Spleen (tissue), 11 donors: ENCODE data around the gene KANSL1. TPM values are rescaled to one million over a fixed set of nuclear protein-coding genes. Genes with fewer than 3 reads are reported as not detected.

Experiments used
- DNase-seq: peaks from one replicate; pipeline ENCODE4 v3.0.0-alpha.2; 2020
- H3K27ac ChIP-seq, 8 donors: fragments of 200-600 bp; sonication (generic) in 7 of 8; 1 replicate in 4 of 8; 2 replicates in 4 of 8; pipeline versions ENCODE4 v1.5.0 to v1.8.0; 2016 to 2021; ENCODE audit warnings: inconsistent platforms in 4 of 8, mild to moderate bottlenecking in 4 of 8, moderate library complexity in 1 of 8
- H3K27me3 ChIP-seq, 7 donors: fragments of 200-600 bp; sonication (generic) in 6 of 7; replicated peaks in 1 of 7; 1 replicate in 4 of 7; 2 replicates in 3 of 7; pipeline versions ENCODE4 v1.5.0 to v1.8.0; 2016 to 2021; ENCODE audit warnings: inconsistent platforms in 3 of 7, mild to moderate bottlenecking in 1 of 7
- H3K36me3 ChIP-seq, 6 donors: fragments of 200-600 bp; sonication (generic) in 5 of 6; 1 replicate in 4 of 6; 2 replicates in 2 of 6; pipeline versions ENCODE4 v1.5.0 to v1.8.0; 2016 to 2021; ENCODE audit warnings: inconsistent platforms in 2 of 6
- H3K4me1 ChIP-seq, 6 donors: fragments of 200-600 bp; sonication (generic) in 5 of 6; 1 replicate in 3 of 6; 2 replicates in 3 of 6; pipeline versions ENCODE4 v1.5.0 to v1.8.0; 2016 to 2021; ENCODE audit warnings: inconsistent platforms in 3 of 6
- H3K4me3 ChIP-seq, 8 donors: fragments of 200-600 bp; sonication (generic) in 7 of 8; 1 replicate in 4 of 8; 2 replicates in 4 of 8; pipeline versions ENCODE4 v1.5.0 to v1.8.0; 2016 to 2021; ENCODE audit warnings: inconsistent platforms in 4 of 8, mild to moderate bottlenecking in 4 of 8, moderate library complexity in 2 of 8
- H3K9me3 ChIP-seq, 8 donors: fragments of 200-600 bp; sonication (generic) in 7 of 8; 1 replicate in 4 of 8; 2 replicates in 4 of 8; pipeline versions ENCODE4 v1.5.0 to v1.8.0; 2016 to 2021; ENCODE audit warnings: inconsistent platforms in 4 of 8
- CTCF ChIP-seq, 11 experiments: fragments of 200-600 bp in 7 of 11; fragments of 450-650 bp in 4 of 11; sonication (generic) in 4 of 11; IDR thresholded peaks in 8 of 11; conservative IDR thresholded peaks in 3 of 11; 1 replicate in 7 of 11; 2 replicates in 4 of 11; pipeline versions ENCODE4 v1.4.0 to v1.8.0; 2016 to 2021; ENCODE audit warnings: antibody characterized with exemption in 11 of 11, inconsistent platforms in 4 of 11, mild to moderate bottlenecking in 1 of 11
- POLR2A ChIP-seq, 3 donors: fragments of 450-650 bp; IDR thresholded peaks; one replicate each; pipeline ENCODE4 v1.5.1; 2017; ENCODE audit warnings: antibody characterized with exemption in 3 of 3, mild to moderate bottlenecking in 1 of 3
- POLR2AphosphoS5 ChIP-seq, 3 donors: sonication (generic); formaldehyde crosslinking; IDR thresholded peaks; one replicate each; pipeline ENCODE4 v1.5.1; 2017; ENCODE audit warnings: antibody characterized with exemption in 3 of 3
- WGBS, 5 donors: extraction: QIAGEN DNeasy Blood & Tissue Kit in 3 of 5; methylation state at CpG; one replicate each; pipeline versions ENCODE4 v1.1.5 to v1.1.7; 2013 to 2018; 5-methylcytosine and 5-hydroxymethylcytosine counted together
- intact Hi-C: fragments of 100-400 bp; cut with DNase I; formaldehyde crosslinking; loops from one replicate; pipeline ENCODE4 v1.15.0; 2023; ENCODE audit warnings: low total_unique reads
- polyA plus RNA-seq, 3 donors: library from polyadenylated mRNA; stranded (reverse); fragments of 200-250 nt; gene quantifications; one replicate each; pipeline ENCODE4 v1.2.1, GENCODE V29; 2013
- total RNA-seq, 7 donors: library from RNA; depleted of rRNA in 3 of 7; stranded (reverse); fragments of >200 nt in 3 of 7; fragmentation: NEBNext Ultra II Directional in 4 of 7; extraction: Animal tissue kit (Norgen Biotek cat#: 25700) in 4 of 7; gene quantifications; one replicate each; pipeline versions ENCODE4 v1.1.0 to v1.2.1, GENCODE V29; 2016 to 2021
- donor health status: healthy with polysubstance abuse.
- donor health status: DM: no; HTN: no; CAD: no; lungs with moderate emphysema.
- donor health status: DM: no; HTN: no; CAD: no.
- donor health status: Bipolar disorder and iron deficiency.
- donor health status: healthy.
- donor health status: DM: no; HTN: no; CAD: no.
- donor health status: DM: yes; HTN: yes; CAD: no.

Gene KANSL1
- total and polyA plus RNA-seq, 10 donors = 10.9 to 173 (median 116) TPM

DNA sequence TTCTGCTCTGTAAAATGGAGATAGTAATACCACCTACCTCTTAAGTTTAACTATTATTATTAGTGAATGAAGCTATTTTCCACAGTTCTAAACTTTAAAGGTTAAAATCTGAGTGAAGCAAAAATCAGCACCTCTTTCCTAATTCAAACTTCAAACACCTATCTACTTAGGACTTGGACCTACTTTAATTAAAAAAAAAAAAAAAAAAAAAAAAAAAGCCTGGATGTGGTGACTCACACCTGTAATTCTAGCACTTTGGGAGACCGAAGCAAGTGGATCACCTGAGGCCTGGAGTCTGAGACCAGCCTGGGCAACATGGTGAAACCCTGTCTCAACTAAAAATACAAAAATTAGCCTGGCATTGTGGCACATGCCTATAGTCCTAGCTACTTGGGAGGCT is 5.0 kb upstream of the KANSL1 start:
- intact Hi-C loops = no loop called here
- DNase-seq = no peak
- Histone ChIP-seq H3K36me3 (peaks cover 0 to 9% (median 0%) of the 10 kb centered on the region in 6 donors), H3K27ac (no peak overlapping the region), H3K27me3 (no peaks in the 10 kb centered on the region), H3K4me1 (peaks cover 12 to 48% (median 21%) of the 10 kb centered on the region in 6 donors), H3K4me3 (no peak overlapping the region), H3K9me3 (no peaks in the 10 kb centered on the region)
- WGBS, 5 donors = 91 to 100% (median 100%) methylated on average over 1 of the region's 1 CpG
- TF ChIP-seq POLR2A (IDR thresholded peaks at IDR 0.05) (no peak), POLR2AphosphoS5 (IDR thresholded peaks at IDR 0.05) (no peak), CTCF (IDR thresholded peaks at IDR 0.05 in 8 of 11, conservative IDR thresholded peaks at IDR 0.05 in 3 of 11) (no peak)

DNA sequence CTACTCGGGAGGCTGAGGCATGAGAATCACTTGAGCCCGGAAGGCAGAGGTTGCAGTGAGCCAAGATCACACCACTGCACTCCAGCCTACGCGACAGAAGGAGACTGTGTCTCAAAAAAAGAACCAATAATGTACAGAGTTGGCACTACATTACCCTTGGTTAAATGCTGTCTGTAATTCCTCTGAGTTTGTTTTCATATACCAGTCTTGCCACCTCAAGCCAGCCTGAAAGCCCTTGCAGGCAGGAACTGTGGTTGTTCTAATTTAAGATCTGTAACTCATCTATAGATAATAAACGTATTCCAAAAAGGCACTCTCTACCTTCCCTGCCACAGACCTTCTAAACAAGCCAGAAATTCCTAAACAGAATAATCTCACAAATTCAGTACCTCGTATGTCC is 4.3 kb upstream of the KANSL1 start:
- TF ChIP-seq CTCF (IDR thresholded peaks at IDR 0.05 in 8 of 11, conservative IDR thresholded peaks at IDR 0.05 in 3 of 11) (no peak), POLR2AphosphoS5 (IDR thresholded peaks at IDR 0.05) (no peak), POLR2A (IDR thresholded peaks at IDR 0.05) (no peak)
- Histone ChIP-seq H3K27ac (no peak overlapping the region), H3K4me1 (peaks cover 12 to 48% (median 21%) of the 10 kb centered on the region in 6 donors), H3K36me3 (peaks cover 0 to 9% (median 0%) of the 10 kb centered on the region in 6 donors), H3K4me3 (no peak overlapping the region), H3K9me3 (no peaks in the 10 kb centered on the region), H3K27me3 (no peaks in the 10 kb centered on the region)
- no peak for DNase-seq
- intact Hi-C loops = no loop called here
- 73 to 84% (median 83%) methylated on average over 6 of the region's 6 CpGs for WGBS, 5 donors

DNA sequence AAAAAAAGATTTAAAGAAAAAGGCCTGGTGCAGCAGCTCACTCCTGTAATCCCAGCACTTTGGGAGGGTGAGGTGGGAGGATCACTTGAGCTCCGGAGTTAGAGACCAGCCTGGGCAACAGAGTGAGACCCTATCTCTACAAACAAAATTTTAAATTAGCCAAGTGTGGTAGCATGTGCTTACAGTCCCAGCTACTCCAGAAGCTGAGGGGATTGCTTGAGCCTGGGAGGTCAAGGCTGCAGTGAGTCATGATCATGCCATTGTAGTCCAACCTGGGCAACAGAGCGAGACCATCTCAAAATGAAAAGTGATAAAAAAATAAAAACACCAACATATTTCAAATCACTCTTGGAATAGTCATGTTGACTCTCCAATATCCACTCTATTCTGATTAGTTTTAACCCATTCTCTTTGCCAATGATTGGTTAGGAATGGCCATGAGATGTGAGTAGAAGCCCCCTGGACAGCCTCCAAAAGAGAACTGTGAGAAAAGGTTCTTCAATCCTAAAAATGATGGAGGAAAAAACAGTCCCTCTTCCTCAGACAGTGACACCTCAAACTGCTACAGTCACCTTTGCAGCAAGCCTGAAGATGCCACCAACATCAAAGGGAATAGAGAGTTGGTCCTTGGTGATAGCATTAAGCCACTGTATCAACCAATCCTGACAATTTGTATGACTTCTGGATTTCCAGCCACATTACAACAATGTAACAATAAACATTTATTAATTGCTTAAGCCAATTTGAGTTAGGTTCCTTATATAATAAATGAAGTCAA is 2.9 kb upstream of the KANSL1 start:
- intact Hi-C loops = no loop called here
- peaks cover 0 to 9% (median 0%) of the 10 kb centered on the region in 6 donors for H3K36me3 ChIP-seq
- TF ChIP-seq CTCF (IDR thresholded peaks at IDR 0.05 in 8 of 11, conservative IDR thresholded peaks at IDR 0.05 in 3 of 11) = no peak
- TF ChIP-seq POLR2AphosphoS5 (IDR thresholded peaks at IDR 0.05) = no peak
- no peak for TF ChIP-seq POLR2A (IDR thresholded peaks at IDR 0.05)
- no peak for DNase-seq
- no peak overlapping the region for H3K4me3 ChIP-seq
- peak overlapping the region in 5 of 8 donors; percentile 99 to 100 (median 100) for H3K27ac ChIP-seq
- WGBS, 5 donors = 90 to 96% (median 96%) methylated on average over 2 of the region's 2 CpGs
- H3K27me3 ChIP-seq = no peaks in the 10 kb centered on the region
- H3K9me3 ChIP-seq = no peaks in the 10 kb centered on the region
- H3K4me1 ChIP-seq = peaks cover 12 to 46% (median 24%) of the 10 kb centered on the region in 6 donors

DNA sequence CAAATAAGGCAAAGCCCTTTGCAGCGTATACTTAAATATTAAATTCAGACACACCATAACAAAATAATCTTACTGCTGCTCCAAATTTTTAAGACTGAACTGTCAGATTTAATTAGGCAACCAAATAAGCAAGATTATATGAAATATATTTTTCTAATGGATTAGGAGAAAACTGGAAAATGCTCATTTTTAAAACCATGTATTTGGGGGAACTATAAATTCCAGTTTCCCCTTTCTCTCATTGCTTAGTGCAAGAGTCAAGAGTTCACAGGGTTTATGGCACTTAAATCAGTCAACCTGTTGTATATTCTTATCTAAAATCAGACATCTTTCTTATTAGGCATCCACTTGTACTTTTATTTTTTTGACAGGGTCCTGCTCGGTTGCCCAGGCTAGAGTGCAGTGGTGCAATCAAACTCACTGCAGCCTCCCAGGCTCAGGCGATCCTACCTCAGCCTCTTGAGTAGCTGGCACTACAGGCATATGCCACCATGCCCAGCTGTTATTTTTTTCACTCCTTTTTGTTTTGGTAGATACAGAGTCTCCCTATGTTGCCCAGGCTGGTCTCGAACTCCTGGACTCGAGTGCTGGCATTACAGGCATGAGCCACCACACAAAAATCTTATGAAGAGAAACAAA is 2.1 kb upstream of the KANSL1 start:
- Histone ChIP-seq H3K4me1 (peaks cover 20 to 54% (median 32%) of the 10 kb centered on the region in 6 donors), H3K36me3 (peaks cover 0 to 9% (median 0%) of the 10 kb centered on the region in 6 donors), H3K27ac (peak overlapping the region; percentile 98 to 100 (median 100)), H3K27me3 (no peaks in the 10 kb centered on the region), H3K9me3 (no peaks in the 10 kb centered on the region), H3K4me3 (peak overlapping the region in 2 of 8 donors; percentile 94)
- no peak for DNase-seq
- intact Hi-C loops = no loop called here
- whole genome bisulfite sequencing, 5 donors = 65 to 72% (median 69%) methylated on average over 5 of the region's 5 CpGs
- TF ChIP-seq POLR2AphosphoS5 (IDR thresholded peaks at IDR 0.05) (no peak), POLR2A (IDR thresholded peaks at IDR 0.05) (no peak), CTCF (IDR thresholded peaks at IDR 0.05 in 8 of 11, conservative IDR thresholded peaks at IDR 0.05 in 3 of 11) (peak in 1 of 11 experiments; percentile 2)
